ENCODE measurements around the gene OMP.

DNA sequence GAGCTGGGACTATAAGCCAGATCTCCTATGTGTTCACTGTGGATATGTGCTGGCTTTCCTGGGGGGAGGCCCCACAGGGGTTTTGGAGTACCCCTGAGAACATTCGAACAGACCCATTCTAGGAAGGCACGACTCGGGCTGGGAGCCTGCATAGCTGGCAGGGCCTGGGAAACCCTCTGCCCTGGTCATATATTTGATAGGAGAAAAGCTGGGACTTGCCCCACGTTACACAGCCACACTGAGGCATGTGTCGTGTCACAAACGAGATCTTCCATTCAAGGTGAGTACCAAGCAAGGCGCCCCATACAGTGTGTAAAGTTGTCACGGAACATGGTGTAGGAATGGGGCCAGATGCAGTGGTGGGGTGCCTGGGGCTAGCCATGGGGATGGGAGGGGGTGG is 36.6 kb downstream of the OMP start:
- TF ChIP-seq EZH2 (optimal IDR thresholded peaks at IDR 0.05; ENCODE audit: low read depth, low read length) (no peak), EZH2phosphoT487 (IDR thresholded peaks at IDR 0.05; ENCODE audit: low read length) (no peak)
- TF ChIP-seq, protein P1, sequence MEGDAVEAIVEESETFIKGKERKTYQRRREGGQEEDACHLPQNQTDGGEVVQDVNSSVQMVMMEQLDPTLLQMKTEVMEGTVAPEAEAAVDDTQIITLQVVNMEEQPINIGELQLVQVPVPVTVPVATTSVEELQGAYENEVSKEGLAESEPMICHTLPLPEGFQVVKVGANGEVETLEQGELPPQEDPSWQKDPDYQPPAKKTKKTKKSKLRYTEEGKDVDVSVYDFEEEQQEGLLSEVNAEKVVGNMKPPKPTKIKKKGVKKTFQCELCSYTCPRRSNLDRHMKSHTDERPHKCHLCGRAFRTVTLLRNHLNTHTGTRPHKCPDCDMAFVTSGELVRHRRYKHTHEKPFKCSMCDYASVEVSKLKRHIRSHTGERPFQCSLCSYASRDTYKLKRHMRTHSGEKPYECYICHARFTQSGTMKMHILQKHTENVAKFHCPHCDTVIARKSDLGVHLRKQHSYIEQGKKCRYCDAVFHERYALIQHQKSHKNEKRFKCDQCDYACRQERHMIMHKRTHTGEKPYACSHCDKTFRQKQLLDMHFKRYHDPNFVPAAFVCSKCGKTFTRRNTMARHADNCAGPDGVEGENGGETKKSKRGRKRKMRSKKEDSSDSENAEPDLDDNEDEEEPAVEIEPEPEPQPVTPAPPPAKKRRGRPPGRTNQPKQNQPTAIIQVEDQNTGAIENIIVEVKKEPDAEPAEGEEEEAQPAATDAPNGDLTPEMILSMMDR (IDR thresholded peaks at IDR 0.05; ENCODE audit: low read length), result no peak

All from MM.1S (cell line).